Limb (tissue), 2 donors: ENCODE results near the gene ZNF280D.

Experiments used
- DNase-seq, 2 donors: peaks; one replicate each; pipeline ENCODE4 v3.0.0-alpha.2; 2016; ENCODE audit errors: extremely low spot score in 2 of 2

The ZNF280D gene

DNA sequence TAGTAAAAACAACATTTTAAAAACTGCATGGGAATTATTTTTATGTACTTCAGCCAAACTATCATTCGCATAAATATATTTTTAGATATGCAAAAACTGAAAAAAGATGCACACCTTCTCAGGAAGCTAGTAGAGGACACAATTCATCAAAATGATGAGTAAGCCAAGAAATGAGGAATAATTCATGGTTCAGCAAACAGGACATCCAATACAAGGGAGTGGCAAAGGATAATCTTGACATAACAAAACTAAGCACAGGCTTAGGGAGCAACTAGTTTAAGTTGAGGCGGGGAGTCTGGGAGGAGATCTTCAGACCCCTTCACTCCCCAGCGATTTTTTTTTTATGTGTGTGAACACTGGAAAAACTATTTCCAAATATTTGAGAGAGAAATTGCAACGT lies 93.7 kb downstream of the ZNF280D start:
- DNase-seq, result no peak

DNA sequence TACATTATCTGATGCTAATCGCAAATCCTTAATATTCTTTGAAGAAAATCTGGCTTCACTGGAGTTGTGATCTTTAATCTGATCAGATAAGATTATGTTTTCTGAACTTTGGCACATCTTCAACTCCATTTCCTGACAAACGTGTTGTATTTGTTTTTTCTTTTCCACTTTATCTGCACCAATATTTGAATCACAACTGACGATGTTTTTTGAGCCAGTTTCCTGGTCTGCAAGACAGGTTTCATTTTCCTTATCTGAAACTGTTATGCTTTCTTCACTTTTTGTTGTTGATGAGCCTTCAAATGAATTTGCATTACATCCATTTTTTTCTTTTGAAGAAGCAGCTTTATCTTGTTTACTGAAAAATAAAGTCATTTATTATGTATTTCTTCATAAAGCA lies 101.5 kb downstream of the ZNF280D start:
- no peak for DNase-seq

GRCh38 chr15:56628893-56629532 lies 104.3 kb downstream of the ZNF280D start:
- no peak for DNase-seq

GRCh38 chr15:56619887-56620286 lies 113.4 kb downstream of the ZNF280D start:
- no peak for DNase-seq

- DNase-seq, result no peak
Observed at GRCh38 chr15:56617628-56618027, 115.7 kb downstream of the ZNF280D start.

- DNase-seq, result no peak
Observed at GRCh38 chr15:56616551-56616950, 116.8 kb downstream of the ZNF280D start.

DNA sequence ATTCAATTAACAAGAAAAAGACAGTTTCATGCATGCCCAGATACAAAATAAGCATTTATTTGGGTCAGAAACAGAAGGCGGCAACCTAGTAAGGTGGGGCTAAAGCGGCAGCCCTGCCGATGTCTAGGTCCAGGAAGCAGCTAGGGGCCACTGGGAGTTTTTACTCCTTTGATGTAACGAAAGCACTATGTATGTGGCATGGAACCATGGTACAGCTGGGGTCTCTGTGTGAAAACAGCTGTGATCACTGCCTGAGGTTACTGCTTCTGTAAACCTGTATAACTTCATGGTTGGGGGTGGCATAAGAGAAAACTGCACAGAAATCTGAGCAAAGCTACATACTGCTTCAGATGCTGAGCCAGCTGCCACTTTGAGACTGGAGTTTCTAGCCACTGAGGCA lies 119.5 kb downstream of the ZNF280D start:
- DNase-seq, result no peak

DNA sequence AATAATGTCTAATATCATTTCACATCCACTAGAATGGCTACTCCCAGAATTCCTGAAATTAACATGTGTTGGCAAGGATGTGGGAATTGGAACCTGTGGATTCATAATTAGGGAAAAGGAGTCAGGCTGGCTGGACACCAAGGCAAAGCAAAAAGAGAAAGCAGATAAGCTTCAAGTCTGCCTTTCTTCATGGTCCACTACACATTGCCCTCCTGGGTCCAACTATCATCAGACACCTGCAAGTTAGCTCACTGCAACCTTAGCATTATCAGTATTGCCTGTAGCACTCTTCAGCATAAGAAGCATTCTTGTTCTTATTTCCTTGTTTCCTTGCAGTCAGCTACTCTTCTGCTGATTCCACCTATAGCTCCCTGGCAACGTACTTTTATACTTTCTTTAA lies 124.3 kb downstream of the ZNF280D start:
- no peak for DNase-seq

DNA sequence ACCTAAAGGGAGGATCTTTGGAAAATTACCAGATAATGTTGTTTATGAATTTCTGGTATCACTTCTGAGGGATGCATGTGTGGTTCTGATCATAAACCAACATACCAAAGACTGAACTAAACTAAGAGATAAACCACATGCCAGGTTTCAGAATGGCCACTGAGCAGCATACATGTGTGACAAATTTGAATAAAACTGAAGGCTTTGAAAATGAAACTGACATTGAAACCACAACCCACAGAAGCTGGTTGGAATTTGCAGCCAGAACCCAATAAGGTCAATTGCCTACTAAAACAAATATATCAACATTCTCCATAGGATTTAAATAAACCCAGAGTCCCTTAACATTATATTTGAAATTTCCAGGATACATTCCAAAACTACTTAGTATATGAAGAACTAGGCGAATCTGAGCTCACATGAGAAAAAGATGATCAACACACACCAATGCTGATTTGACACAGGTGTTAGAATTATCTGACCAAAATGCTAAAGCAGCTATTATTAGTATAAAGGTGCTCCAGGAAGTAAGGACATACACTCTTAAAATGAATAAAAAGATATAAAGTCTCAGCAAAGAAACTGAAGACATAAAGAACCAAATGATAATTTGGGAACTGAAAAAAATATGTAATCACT lies 125.0 kb downstream of the ZNF280D start:
- DNase-seq, result no peak

- DNase-seq, result no peak
Observed at GRCh38 chr15:56602253-56602652, 131.1 kb downstream of the ZNF280D start.

GRCh38 chr15:56600380-56600779 lies 132.9 kb downstream of the ZNF280D start:
- DNase-seq, result no peak

- no peak for DNase-seq
Observed at GRCh38 chr15:56598991-56599390, 134.3 kb downstream of the ZNF280D start.

GRCh38 chr15:56587686-56588085 lies 145.6 kb downstream of the ZNF280D start:
- DNase-seq, result no peak

DNA sequence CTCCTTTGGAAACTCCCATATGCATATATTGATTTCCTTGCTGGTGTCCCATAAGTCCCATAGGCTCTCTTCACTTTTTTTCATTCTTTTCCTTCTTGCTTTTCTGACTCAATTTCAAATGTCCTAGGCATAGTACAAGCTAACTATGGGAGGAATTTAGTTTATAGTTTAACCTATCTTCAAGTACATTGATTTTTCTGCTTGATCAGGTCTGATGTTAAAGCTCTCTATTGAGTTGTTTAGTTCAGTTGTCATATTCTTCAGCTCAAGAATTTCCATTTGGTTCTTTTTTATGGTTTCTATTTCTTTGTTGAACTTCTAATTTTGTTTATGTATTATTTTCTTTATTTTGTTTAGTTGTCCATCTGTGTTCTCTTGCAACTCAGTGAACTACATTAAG lies 147.1 kb downstream of the ZNF280D start:
- DNase-seq, result no peak

DNA sequence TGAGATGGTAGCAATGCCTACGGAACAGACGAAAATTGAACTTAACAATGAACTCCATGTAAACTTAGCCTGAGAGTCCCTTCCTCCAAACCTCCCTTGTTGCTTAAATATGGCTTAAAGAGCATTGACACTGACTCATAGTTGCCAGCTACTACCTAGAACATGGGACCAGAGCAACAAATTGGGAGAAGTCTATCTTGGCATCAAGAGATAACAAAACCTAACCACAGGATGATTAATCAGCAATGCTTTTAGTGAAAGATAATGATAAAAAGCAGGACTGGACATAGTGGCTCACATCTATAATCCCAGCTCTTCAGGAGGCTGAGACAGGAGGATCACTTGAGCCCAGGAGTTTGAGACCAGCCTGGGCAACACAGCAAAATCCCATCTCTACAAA lies 150.5 kb downstream of the ZNF280D start:
- DNase-seq, result no peak
